SK-N-SH (cell line): ENCODE results near the gene KSR2. TPM values are rescaled to one million over a fixed set of nuclear protein-coding genes. Genes with fewer than 3 reads are reported as not detected.

Experiments
- CTCF ChIA-PET: fragments of 300-600, 350-600 bp; formaldehyde crosslinking; extraction: SDS; loops from one replicate; lab custom pipeline; 2021; lab: Yijun Ruan, JAX
- POLR2A ChIA-PET: fragments of 350-600 bp; sonication (Branson Sonifier 250); formaldehyde crosslinking; extraction: SDS; loops from one replicate; lab custom pipeline; 2020; ENCODE audit warnings: antibody characterized with exemption, inconsistent platforms; lab: Yijun Ruan, JAX
- DNase-seq: peaks from one replicate; pipeline ENCODE4 v3.0.0; 2012
- H2AFZ ChIP-seq: fragments of 200-600 bp; sonication (generic); 2 replicates; pipeline ENCODE4 v1.8.1; 2016; ENCODE audit warnings: antibody characterized with exemption, mild to moderate bottlenecking, low read depth
- H3F3A ChIP-seq: fragments of 200-600 bp; sonication (generic); replicated peaks from 2 replicates; pipeline ENCODE3; 2016; ENCODE audit warnings: antibody characterized with exemption, mild to moderate bottlenecking; ENCODE audit not compliant: insufficient read depth
- H3K27ac ChIP-seq, 2 experiments: fragments of 200-500 bp in 1 of 2; fragments of 200-600 bp in 1 of 2; sonication (Bioruptor generic) in 1 of 2; sonication (generic), shearing (Covaris generic) in 1 of 2; 2 replicates each; pipeline versions ENCODE4 v1.5.1 to v1.6.1; 2014 to 2016; ENCODE audit warnings: low read depth in 2 of 2, inconsistent platforms in 1 of 2, low read length in 1 of 2, mild to moderate bottlenecking in 1 of 2, mixed read lengths in 1 of 2
- H3K27me3 ChIP-seq: fragments of 200-600 bp; sonication (generic), shearing (Covaris generic); 2 replicates; pipeline ENCODE4 v1.6.1; 2016; ENCODE audit warnings: mixed run types; ENCODE audit not compliant: insufficient read depth
- H3K36me3 ChIP-seq, 2 experiments: fragments of 200-500 bp in 1 of 2; fragments of 200-600 bp in 1 of 2; sonication (Bioruptor generic) in 1 of 2; sonication (generic) in 1 of 2; replicated peaks in 1 of 2; 2 replicates each; pipeline versions ENCODE3 to v1.5.1; 2014 to 2016; ENCODE audit warnings: low read length in 1 of 2, mild to moderate bottlenecking in 1 of 2; ENCODE audit not compliant: insufficient read depth in 2 of 2, control insufficient read depth in 1 of 2
- H3K4me1 ChIP-seq, 2 experiments: fragments of 200-500 bp in 1 of 2; fragments of 200-600 bp in 1 of 2; sonication (Bioruptor generic) in 1 of 2; sonication (generic), shearing (Covaris generic) in 1 of 2; 2 replicates each; pipeline versions ENCODE4 v1.5.1 to v1.6.1; 2014 to 2016; ENCODE audit warnings: low read depth in 1 of 2, low read length in 1 of 2, mixed run types in 1 of 2; ENCODE audit not compliant: insufficient read depth in 2 of 2, control insufficient read depth in 1 of 2
- H3K4me2 ChIP-seq: fragments of 200-600 bp; sonication (generic), shearing (Covaris generic); 2 replicates; pipeline ENCODE4 v1.6.1; 2017; ENCODE audit warnings: mixed run types
- H3K4me3 ChIP-seq, 2 experiments: fragments of 200-500 bp in 1 of 2; fragments of 200-600 bp in 1 of 2; sonication (Bioruptor generic) in 1 of 2; sonication (generic), shearing (Covaris generic) in 1 of 2; 2 replicates each; pipeline versions ENCODE4 v1.5.1 to v1.8.1; 2014 to 2016; ENCODE audit warnings: low read depth in 2 of 2, inconsistent platforms in 1 of 2, low read length in 1 of 2, mild to moderate bottlenecking in 1 of 2, mixed read lengths in 1 of 2, moderate library complexity in 1 of 2
- H3K79me2 ChIP-seq: fragments of 200-600 bp; sonication (generic); 2 replicates; pipeline ENCODE4 v1.8.1; 2017; ENCODE audit warnings: mild to moderate bottlenecking; ENCODE audit not compliant: insufficient read depth
- H3K9ac ChIP-seq: fragments of 200-600 bp; sonication (generic); 2 replicates; pipeline ENCODE4 v1.6.1; 2017; ENCODE audit warnings: mixed run types
- H3K9me2 ChIP-seq: fragments of 200-600 bp; sonication (generic); 2 replicates; pipeline ENCODE4 v1.6.1; 2017; ENCODE audit warnings: mixed run types
- H3K9me3 ChIP-seq: fragments of 200-600 bp; sonication (generic); 2 replicates; pipeline ENCODE4 v1.6.1; 2017; ENCODE audit warnings: mixed run types, mild to moderate bottlenecking, moderate library complexity
- H4K20me1 ChIP-seq: fragments of 200-600 bp; sonication (generic); 2 replicates; pipeline ENCODE4 v1.6.1; 2017; ENCODE audit warnings: mild to moderate bottlenecking, mixed run types; ENCODE audit not compliant: insufficient read depth
- CHD2 ChIP-seq: fragments of 150-350 bp; IDR thresholded peaks from 2 replicates; pipeline ENCODE4 v1.6.1; 2018; ENCODE audit warnings: low read length; ENCODE audit not compliant: partially characterized antibody
- CTCF ChIP-seq: fragments of 200-600 bp; sonication (generic); IDR thresholded peaks from 2 replicates; pipeline ENCODE4 v1.6.1; 2017; ENCODE audit warnings: antibody characterized with exemption, mild to moderate bottlenecking, moderate library complexity
- ELF1 ChIP-seq: IDR thresholded peaks from 2 replicates; pipeline ENCODE4 v1.4.0; 2012
- EP300 ChIP-seq, 2 experiments: IDR thresholded peaks; 2 replicates each; pipeline versions ENCODE4 v1.4.0 to v1.6.1; 2012; ENCODE audit warnings: borderline replicate concordance in 1 of 2, low read depth in 1 of 2, low read length in 1 of 2
- EZH2phosphoT487 ChIP-seq: fragments of 200-600 bp; sonication (generic); IDR thresholded peaks from 2 replicates; pipeline ENCODE4 v1.6.1; 2017; ENCODE audit warnings: low read depth, mixed run types, mild to moderate bottlenecking, antibody characterized with exemption, moderate library complexity, borderline replicate concordance
- FOXJ3 ChIP-seq: sonication (generic); formaldehyde crosslinking; IDR thresholded peaks from 2 replicates; pipeline ENCODE4 v1.5.1; 2020; ENCODE audit warnings: mild to moderate bottlenecking, missing genetic modification reagents
- FOXM1 ChIP-seq: IDR thresholded peaks from 2 replicates; pipeline ENCODE4 v1.4.0; 2012; ENCODE audit warnings: low read depth, mild to moderate bottlenecking
- GABPA ChIP-seq: IDR thresholded peaks from 2 replicates; pipeline ENCODE4 v1.4.0; 2012; ENCODE audit warnings: low read depth, mild to moderate bottlenecking
- GATA2 ChIP-seq: sonication (generic); formaldehyde crosslinking; IDR thresholded peaks from 2 replicates; pipeline ENCODE4 v1.5.0; 2020; ENCODE audit warnings: mild to moderate bottlenecking, missing genetic modification reagents
- IRF3 ChIP-seq: fragments of 150-350 bp; IDR thresholded peaks from 2 replicates; pipeline ENCODE4 v1.6.1; 2016; ENCODE audit warnings: mild to moderate bottlenecking, low read depth, low read length
- MXI1 ChIP-seq: IDR thresholded peaks from 2 replicates; pipeline ENCODE4 v1.6.1; 2012; ENCODE audit warnings: mild to moderate bottlenecking, low read depth, low read length, improper control_type of control experiment
- NFIC ChIP-seq: IDR thresholded peaks from 2 replicates; pipeline ENCODE4 v1.4.0; 2012; ENCODE audit warnings: borderline replicate concordance
- NRF1 ChIP-seq: IDR thresholded peaks from 2 replicates; pipeline ENCODE4 v1.6.1; 2012; ENCODE audit warnings: low read depth, mild to moderate bottlenecking, low read length
- POLR2AphosphoS5 ChIP-seq: IDR thresholded peaks from 2 replicates; pipeline ENCODE4 v1.6.1; 2012; ENCODE audit warnings: low read depth, low read length
- RCOR1 ChIP-seq: fragments of 150-350 bp; IDR thresholded peaks from 2 replicates; pipeline ENCODE4 v1.6.1; 2017; ENCODE audit warnings: antibody characterized with exemption, low read length
- RXRA ChIP-seq: IDR thresholded peaks from 2 replicates; pipeline ENCODE4 v1.4.0; 2012; ENCODE audit warnings: low read depth, mild to moderate bottlenecking, borderline replicate concordance
- SIN3A ChIP-seq: IDR thresholded peaks from 2 replicates; pipeline ENCODE4 v1.6.1; 2012; ENCODE audit warnings: low read depth, mild to moderate bottlenecking, low read length, moderate library complexity, borderline replicate concordance
- SMC3 ChIP-seq: IDR thresholded peaks from 2 replicates; pipeline ENCODE4 v1.6.1; 2012; ENCODE audit warnings: low read depth, low read length, improper control_type of control experiment
- WGBS: methylation state at CpG from one replicate; pipeline ENCODE4 v1.1.6; 2017; ENCODE audit warnings: low lambda C conversion rate; 5-methylcytosine and 5-hydroxymethylcytosine counted together
- polyA plus RNA-seq, 3 experiments: library from polyadenylated mRNA; depleted of rRNA; stranded (reverse); fragments of >200 nt; gene quantifications; 2 replicates each; pipeline ENCODE4 v1.2.3, GENCODE V29; 2012
- TF ChIP-seq, protein P1 (sequence below): IDR thresholded peaks from 2 replicates; pipeline ENCODE4 v1.4.0; 2012; ENCODE audit warnings: low read depth, borderline replicate concordance
- TF ChIP-seq, protein P2 (sequence below): IDR thresholded peaks from 2 replicates; pipeline ENCODE4; 2012

Gene KSR2
- polyA plus RNA-seq, 1 of the 3 experiments (the other 2 are of a cell fraction): 0.12 TPM

- TF ChIP-seq IRF3: no peak
- no peak for TF ChIP-seq NRF1
- TF ChIP-seq EP300 (IDR thresholded peaks at IDR 0.05; ENCODE audit: borderline replicate concordance in 1 of 2, low read depth in 1 of 2, low read length in 1 of 2): no peak
- TF ChIP-seq CTCF: no peak
- TF ChIP-seq GATA2: no peak
- no peak for TF ChIP-seq GABPA
- TF ChIP-seq CHD2: no peak
- TF ChIP-seq SIN3A: no peak
- TF ChIP-seq, all 33 proteins: peak for 0
Measured at GRCh38 chr12:117507548-117507947, 461.2 kb downstream of the KSR2 start (continued).

GRCh38 chr12:117506333-117506732 is 462.5 kb downstream of the KSR2 start:
- Histone ChIP-seq H3K9me3 (no peaks in the 10 kb centered on the region), H3K36me3 (no peaks in the 10 kb centered on the region), H4K20me1 (no peaks in the 10 kb centered on the region), H3K4me3 (no peak overlapping the region), H3K79me2 (no peaks in the 10 kb centered on the region), H3K9ac (no peak overlapping the region), H3F3A (no peaks in the 10 kb centered on the region), H3K9me2 (no peaks in the 10 kb centered on the region), H2AFZ (no peak overlapping the region), H3K4me2 (no peak overlapping the region), H3K4me1 (peaks cover 0 to 6% of the 10 kb centered on the region in 2 experiments; a peak in 1 of 4 replicates), H3K27ac (no peak overlapping the region), H3K27me3 (no peaks in the 10 kb centered on the region)
- DNase-seq: no peak
- TF ChIP-seq RXRA: no peak
- POLR2A ChIA-PET: no interaction called here
- CTCF ChIA-PET: interaction anchor here (0.8 to 1.2 kb wide), 2 partner anchors 18 to 34 kb away, joined by 3 read pairs; no protein-coding TSS in a partner anchor
- 38% methylated on average over 1 of the region's 1 CpG for WGBS

GRCh38 chr12:117502633-117503032 is 466.2 kb downstream of the KSR2 start:
- H3F3A ChIP-seq: no peaks in the 10 kb centered on the region
- H3K9me3 ChIP-seq: no peaks in the 10 kb centered on the region
- no peaks in the 10 kb centered on the region for H3K27me3 ChIP-seq
- no peak overlapping the region for H3K4me2 ChIP-seq
- H3K27ac ChIP-seq: no peak overlapping the region
- H3K4me1 ChIP-seq: peaks cover 0 to 24% of the 10 kb centered on the region in 2 experiments; a peak in 1 of 4 replicates
- WGBS: 40% methylated on average over 2 of the region's 2 CpGs
- no peak overlapping the region for H3K9ac ChIP-seq
- no peaks in the 10 kb centered on the region for H3K79me2 ChIP-seq
- H3K36me3 ChIP-seq: no peaks in the 10 kb centered on the region
- TF ChIP-seq RCOR1 (no peak), EP300 (IDR thresholded peaks at IDR 0.05; ENCODE audit: borderline replicate concordance in 1 of 2, low read depth in 1 of 2, low read length in 1 of 2) (no peak), SIN3A (no peak), FOXM1 (no peak), POLR2AphosphoS5 (no peak), NRF1 (no peak), EZH2phosphoT487 (no peak), NFIC (no peak), CHD2 (no peak), FOXJ3 (CRISPR knock-in tag) (no peak), GATA2 (no peak), SMC3 (no peak), GABPA (no peak), ELF1 (no peak), MXI1 (no peak)
- TF ChIP-seq, protein P1, sequence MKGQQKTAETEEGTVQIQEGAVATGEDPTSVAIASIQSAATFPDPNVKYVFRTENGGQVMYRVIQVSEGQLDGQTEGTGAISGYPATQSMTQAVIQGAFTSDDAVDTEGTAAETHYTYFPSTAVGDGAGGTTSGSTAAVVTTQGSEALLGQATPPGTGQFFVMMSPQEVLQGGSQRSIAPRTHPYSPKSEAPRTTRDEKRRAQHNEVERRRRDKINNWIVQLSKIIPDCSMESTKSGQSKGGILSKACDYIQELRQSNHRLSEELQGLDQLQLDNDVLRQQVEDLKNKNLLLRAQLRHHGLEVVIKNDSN: no peak
- TF ChIP-seq, protein P2, sequence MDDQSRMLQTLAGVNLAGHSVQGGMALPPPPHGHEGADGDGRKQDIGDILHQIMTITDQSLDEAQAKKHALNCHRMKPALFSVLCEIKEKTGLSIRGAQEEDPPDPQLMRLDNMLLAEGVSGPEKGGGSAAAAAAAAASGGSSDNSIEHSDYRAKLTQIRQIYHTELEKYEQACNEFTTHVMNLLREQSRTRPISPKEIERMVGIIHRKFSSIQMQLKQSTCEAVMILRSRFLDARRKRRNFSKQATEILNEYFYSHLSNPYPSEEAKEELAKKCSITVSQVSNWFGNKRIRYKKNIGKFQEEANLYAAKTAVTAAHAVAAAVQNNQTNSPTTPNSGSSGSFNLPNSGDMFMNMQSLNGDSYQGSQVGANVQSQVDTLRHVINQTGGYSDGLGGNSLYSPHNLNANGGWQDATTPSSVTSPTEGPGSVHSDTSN: no peak
- H3K4me3 ChIP-seq: no peak overlapping the region
- H3K9me2 ChIP-seq: no peaks in the 10 kb centered on the region
- ChIA-PET CTCF (interaction anchor here (0.8 to 1.3 kb wide), 2 partner anchors 9 to 89 kb away, joined by 3 to 4 read pairs; no protein-coding TSS in a partner anchor), POLR2A (interaction anchor here (0.5 kb wide), 1 partner anchor 11 kb away, joined by 3 read pairs; no protein-coding TSS in a partner anchor)
- DNase-seq: no peak
- no peaks in the 10 kb centered on the region for H4K20me1 ChIP-seq
- no peak overlapping the region for H2AFZ ChIP-seq
